ENCODE data around the gene RHOBTB3.
"Not testable (repeated sequence)": the region's sequence is repeated elsewhere in the genome, so short reads cannot be mapped to it uniquely, and the experiment has no call there.

Gene RHOBTB3, protein sequence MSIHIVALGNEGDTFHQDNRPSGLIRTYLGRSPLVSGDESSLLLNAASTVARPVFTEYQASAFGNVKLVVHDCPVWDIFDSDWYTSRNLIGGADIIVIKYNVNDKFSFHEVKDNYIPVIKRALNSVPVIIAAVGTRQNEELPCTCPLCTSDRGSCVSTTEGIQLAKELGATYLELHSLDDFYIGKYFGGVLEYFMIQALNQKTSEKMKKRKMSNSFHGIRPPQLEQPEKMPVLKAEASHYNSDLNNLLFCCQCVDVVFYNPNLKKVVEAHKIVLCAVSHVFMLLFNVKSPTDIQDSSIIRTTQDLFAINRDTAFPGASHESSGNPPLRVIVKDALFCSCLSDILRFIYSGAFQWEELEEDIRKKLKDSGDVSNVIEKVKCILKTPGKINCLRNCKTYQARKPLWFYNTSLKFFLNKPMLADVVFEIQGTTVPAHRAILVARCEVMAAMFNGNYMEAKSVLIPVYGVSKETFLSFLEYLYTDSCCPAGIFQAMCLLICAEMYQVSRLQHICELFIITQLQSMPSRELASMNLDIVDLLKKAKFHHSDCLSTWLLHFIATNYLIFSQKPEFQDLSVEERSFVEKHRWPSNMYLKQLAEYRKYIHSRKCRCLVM

DNA sequence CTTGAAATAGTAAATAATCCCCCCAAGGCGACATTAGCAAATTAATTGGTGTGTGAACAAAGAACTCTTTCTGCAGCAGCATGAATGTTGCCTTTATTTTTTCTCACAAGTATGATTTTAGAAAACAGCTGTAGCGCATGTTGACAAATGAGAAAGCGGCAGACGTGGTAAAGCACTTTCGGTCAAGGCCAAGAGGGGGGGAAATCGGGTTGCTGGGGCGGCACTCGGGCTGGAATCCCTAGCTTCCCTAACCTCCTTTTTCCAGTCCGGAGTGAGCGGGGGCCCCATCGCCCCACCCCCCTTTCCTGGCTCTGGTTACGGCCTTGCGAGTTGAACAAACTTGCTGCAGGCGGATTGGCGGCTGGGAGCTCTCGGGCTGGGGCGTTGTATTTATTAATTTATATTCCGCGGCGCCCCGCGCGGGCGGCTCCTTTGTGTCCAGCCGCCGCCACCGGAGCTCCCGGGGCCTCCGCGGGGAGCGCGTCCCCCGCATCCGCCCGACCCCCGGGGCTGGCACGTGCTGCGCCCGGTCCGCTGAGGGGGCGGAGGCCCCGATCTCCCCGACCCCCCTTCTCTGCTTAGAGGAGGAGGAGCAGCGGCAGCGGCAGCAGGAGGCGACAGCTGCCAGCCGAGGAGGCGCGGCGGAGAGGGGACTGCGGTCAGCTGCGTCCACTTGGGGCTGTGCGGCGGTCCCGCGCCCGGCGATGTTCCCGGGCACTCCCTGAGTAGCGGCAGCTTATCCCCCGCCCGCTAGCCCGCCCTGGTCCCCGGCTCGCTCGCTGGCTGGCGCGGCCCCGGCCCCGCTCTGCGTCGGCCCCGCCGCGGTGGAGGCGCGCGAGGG is at the start of gene RHOBTB3:
Gene RHOBTB3, plus strand, starts transcription at position 607 of the 841 bp plus-strand sequence. CDS start 347 bp downstream, outside the sequence.
- DNase-seq (ENCODE audit: low read depth): no peak

DNA sequence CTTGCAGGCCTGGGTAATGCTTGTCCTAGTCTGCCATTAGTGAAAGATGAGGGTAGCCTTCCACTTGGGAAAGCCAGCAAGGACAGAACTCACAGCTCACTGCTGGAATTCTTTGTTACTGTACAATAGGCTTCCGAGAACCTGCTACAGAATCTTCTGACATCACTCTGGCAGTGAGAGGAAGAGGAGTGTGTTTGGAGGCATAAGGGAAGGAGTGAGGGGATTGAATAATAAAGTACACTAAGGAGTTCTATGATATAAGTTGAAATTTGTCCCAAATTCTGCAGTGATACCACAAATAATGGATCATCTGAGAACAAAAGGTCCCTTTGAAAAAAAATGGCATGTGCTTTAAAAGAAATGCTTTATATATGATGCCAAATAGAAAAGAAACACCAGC is 48.2 kb upstream of the RHOBTB3 start, which contains the start of gene SPATA9:
Gene SPATA9, minus strand, starts transcription at position 101 of the 400 bp plus-strand sequence. CDS start 137 bp downstream, outside the sequence.
- no peak for DNase-seq (ENCODE audit: low read depth)

DNA sequence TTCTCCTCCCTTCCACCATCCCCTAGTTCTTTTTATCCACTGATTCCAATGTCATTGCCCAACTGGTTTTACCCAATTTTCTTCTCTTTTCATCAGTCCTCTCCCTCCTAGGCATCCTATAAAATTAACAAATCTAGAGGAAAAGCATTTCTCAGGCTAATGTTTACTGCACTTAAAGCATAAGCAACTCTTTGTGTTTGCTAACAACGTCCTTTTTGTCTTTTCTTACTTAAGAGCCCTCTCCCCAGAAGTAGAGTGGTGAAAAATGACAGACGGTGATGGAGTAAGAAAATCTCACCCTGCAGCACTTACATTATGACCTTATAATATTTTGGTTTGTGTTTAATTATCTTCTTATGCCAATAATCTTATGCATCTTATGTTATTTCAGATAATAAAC is 46.8 kb upstream of the RHOBTB3 start:
- DNase-seq (ENCODE audit: low read depth): no peak

DNA sequence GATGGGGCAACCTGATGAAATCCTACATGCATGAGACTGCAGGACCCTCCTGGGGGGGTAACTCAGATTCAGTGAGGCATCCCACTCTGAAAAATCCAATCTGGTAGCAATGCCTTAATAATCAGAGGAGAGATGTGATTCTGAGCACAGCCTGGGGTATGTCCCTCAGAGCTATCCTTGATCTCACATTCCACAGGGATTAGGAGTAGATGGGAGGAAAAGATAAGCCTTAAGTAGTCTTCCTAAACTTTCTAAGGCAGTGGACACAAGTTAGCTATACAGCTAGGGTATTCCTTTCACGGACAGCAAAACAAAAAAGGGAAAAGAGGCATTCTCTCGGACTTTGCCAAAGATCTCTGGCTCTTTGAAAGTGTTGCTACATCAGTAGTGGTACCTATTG is 44.5 kb upstream of the RHOBTB3 start:
- no peak for DNase-seq (ENCODE audit: low read depth)

DNA sequence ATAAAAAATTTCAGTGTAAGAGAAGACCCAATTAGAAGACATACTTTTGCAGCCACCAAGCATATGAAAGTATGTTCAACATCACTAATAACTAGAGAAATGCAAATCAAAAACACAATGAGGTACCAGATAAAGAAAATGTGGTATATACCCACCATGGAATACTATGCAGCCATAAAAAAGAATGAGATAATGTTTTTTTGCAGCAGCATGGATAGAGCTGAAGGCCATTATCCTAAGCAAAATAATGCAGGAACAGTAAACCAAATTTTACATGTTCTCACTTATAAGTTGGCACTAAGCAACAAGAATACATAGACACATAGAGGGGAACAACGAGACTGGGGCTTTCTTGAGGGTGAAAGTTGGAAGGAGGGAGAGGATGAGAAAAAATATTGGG is 41.5 kb upstream of the RHOBTB3 start:
- no peak for DNase-seq (ENCODE audit: low read depth)

DNA sequence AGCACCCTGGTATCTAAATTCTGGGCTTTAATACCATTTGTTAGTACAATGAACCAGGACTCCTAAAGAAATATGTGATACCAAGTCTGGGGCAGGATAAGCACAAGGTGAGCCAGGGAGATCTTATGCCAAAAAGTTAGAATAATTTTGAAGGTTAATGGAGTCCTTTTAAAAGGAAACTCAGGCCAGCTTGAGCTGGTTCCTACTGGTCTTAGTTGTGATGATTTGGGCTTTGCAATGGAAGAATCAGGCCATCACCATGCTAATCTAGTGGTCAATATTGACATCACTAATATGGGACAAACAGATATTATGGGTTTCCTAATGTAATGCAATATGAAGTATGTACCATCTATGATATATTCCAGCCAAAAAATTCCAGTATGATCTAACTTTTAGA is 40.8 kb upstream of the RHOBTB3 start:
- no peak for DNase-seq (ENCODE audit: low read depth)

DNA sequence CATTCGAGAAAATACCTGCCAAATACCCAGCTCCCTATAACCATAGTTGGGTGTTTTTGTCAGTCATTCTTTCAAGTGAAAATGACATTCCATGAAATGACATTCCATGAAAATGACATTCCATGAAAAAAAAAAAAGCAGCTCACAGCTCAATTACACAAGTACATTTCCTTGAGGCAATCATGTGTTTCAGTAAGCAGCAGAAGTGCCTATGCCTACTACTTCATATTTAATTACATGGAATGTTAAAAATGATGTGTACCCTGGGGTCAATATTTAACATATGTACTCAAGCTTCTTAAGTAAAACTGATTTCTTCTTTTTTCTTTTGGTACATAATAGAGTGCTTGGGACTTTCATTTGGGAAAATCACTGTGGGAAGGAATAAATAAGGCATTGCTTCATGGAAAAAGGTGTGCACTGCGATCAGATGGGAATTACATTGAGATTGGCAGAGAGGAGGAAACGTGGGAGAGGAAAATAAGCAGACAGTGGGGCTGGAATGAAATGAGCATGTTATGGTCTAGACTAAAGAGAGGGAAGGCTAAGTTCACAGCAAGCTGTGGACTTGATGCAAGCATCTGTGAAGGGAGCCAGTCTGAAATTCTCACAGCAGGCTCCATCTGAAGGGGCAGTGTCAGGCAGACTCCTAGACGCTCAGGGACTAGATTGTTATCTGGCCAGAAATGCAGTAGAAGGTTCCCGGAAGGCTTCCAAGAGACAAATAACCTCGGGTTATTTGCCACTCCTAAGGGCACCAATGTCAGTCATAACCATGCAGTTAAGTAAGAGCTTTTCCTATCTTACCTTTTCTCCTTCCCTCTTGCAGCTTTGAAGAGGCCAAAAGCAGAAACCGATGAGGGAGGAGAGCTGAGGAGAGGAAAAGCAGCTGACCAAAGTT is 33.1 kb upstream of the RHOBTB3 start:
- no peak for DNase-seq (ENCODE audit: low read depth)

DNA sequence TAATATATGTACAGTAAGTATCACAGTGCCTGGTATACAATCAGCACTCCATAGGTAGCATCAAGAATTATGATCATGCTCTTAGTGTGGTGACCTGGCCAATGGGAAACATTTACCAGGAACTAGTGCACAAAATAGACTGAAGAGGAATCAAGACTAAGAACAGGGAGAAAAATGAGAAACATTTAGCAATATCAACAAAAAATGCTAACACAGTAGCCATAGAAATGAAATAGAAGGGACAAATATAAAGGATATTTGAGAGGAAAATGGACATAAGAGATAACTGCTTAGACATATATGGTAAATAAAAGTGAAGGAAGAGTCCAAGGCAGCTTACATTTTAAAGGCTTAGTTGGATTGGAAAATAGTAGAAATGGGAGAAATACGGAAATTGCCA is 31.8 kb upstream of the RHOBTB3 start:
- no peak for DNase-seq (ENCODE audit: low read depth)

DNA sequence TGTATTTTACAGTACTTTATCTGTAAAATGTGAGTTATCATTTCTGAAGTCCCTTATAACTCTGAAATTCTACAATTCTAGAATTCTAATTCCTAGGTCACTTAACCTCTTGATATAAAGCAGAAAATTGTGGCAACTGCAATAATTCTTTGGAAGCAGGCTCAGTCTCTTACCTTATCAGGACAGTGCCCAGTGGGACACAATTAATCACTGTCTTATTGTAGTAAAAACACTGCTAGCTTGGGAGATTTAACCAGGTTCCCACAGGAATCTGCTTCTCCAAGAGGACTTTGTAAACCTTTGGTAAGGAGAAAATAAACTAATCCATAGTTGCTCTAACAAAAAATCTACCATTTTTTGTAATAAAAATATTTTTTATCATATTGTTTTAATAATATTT is 30.1 kb upstream of the RHOBTB3 start:
- DNase-seq (ENCODE audit: low read depth): no peak

DNA sequence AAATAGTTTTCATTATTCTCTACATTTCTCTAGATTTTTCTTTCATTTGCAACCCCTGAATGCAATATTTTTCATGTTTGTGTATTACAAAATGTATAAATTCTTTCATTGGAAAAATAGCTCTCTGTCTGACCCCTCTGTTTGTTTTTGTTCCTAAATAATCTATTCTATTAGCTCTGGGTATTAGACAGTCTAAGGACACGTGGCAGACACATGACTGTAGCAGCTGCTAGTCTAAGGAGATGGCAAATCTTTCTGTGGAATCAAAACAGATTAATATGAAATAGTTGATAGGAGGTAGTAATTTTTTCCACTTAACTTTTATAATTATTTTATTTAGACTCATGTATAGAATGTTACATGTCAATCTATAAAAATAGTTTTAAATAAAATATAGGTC is 27.0 kb upstream of the RHOBTB3 start:
- no peak for DNase-seq (ENCODE audit: low read depth)

DNA sequence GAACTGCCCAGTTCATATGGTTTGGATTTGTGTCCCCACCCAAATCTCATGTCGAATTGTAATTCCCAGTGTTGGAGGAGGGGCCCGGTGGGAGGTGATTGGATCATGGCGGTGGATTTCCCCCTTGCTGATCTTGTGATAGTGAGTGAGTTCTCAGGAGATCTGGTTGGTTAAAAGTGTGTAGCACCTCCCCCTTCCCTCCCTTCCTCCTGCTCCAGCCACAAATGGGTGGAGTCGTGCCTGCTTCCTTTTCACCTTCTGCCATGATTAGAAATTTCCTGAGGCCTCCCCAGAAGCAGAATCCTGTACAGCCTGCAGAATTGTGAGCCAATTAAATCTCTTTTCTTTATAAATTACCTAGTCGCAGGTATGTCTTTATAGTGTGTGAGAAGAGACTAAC is 24.9 kb upstream of the RHOBTB3 start:
- DNase-seq (ENCODE audit: low read depth): not testable (repeated sequence)

DNA sequence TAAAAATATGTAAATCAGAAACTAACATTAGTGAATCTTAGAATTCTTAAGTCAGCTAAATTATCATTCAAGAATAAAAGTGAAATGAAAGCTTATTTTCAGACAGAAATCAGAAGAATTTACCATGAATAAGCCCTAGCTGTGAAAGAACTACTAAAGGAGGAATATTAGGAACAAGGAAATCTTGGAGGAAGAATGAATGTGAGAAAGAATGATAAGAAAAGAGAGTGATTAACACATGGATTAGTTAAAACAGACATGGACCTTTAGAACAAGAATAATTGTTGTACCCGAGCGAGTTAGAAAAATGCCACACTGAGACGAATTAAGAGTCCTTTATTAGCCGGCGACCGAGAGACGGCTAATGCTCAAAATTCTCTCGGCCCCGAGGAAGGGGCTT is 24.1 kb upstream of the RHOBTB3 start:
- no peak for DNase-seq (ENCODE audit: low read depth)

DNA sequence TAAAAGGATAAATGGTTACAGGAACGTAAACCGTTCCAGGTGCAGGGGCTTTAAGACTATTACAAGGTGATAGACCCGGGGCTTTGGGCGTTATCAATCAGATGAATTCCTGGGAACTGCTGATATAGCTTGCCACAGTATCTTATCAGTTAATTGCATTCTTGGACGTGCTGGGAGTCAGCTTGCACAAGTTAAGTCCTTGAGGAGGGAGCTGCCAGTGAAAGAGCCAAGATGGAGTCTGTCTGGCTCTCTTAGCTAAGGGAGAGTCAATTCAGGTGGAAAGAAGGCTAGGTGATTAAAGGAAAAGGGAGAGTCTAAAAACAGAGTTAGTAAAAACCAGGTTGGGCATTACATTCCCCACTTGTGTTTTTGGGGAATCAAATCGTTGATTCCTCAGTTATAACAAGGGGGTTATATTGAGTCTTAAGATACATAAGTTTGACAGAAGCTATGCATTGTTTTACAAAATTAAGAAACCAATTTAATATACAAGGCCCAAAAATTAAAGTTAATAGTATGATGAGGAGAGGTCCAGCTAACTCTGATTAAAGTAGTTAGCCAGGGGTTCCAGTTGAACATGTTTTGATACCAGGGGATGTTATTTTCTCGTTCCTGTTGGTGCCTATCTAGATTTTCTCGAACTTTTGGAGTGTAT is 23.5 kb upstream of the RHOBTB3 start:
- not testable (repeated sequence) for DNase-seq (ENCODE audit: low read depth)

DNA sequence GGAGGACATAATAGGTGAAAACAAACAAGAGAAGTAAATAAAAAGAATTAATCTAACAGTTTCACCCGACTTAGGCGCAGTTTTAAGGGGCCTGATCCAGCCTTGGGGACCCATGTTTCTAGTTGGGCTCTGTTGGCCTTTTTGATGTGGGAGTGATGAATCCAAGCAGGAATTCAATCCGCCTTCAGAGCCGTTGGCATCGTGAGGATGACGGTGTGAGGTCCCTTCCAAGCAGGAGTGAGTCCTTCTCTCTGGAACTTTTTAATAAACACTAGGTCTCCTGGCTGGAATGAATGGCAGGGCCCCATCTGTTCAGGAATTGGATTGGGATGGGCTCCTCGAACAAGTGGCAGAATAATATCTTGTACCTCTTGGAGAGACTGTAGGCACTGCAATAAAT is 22.3 kb upstream of the RHOBTB3 start:
- DNase-seq (ENCODE audit: low read depth): no peak

DNA sequence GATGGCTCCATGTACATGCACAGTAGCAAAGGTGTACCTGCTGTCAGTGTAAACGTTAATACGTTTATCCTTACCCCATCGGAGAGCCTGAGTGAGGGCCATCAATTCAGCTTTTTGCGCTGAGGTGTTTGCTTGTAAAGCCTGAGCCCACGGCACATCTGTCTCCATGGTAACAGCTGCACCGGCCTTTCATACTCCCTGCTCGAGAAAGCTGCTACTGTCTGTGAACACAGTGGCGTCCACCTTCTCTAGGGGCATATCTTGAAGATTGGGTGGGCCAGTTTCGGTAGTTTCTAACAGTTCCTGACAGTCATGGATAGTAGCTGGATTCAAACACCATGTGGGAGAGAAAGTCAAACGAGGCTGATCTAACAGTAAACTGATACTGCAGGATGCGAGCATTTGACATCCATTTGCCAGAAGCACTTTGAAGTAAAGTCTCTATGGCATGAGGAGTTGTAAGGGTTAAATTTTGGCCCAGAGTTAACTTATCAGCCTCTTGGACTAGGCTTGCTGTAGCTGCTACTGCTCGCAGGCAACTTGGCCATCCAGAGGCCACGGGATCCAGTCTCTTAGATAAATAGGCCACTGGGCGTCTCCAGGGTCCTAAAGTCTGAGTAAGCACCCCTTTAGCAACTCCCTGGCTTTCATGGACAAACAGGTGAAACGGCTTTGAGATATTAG is 21.0 kb upstream of the RHOBTB3 start:
- DNase-seq (ENCODE audit: low read depth): no peak

DNA sequence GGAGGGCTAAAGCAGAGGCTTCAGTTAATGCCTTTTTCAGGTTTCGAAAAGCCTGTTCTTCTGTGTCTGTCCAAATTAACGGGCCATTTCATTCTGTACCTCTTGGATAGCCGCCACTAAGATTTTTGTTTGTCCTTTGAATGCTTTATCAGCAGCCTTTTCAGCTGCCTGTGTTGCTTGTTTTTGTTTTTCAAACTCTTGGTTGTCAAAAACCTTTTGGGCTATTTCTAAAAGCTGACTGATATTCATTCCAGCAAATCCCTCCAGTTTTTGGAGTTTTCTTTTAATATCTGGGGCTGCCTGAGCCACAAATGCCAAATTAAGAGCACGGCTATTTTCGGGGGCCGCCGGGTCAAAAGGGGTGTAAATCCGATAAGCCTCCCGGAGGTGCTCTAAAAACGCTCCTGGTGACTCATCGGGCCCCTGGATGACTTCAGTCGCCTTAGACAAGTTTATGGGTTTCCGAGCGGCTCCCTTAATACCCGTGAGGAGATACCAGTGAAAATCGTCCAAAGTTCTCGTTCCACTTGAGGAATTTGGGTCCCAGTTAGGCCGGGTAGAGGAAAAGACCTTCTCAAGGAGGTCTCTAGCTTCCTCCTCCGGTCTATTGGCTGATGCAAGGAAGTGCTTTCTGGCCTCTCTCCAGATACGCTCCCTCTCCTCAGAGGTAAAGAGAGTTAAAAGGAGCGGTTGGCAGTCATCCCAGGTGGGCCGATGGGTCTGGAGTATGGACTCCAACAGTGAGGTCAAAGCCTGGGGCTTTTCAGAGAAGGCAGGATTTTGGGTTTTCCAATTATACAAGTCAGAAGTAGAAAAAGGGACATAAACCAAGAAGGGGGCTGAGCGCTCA is 20.3 kb upstream of the RHOBTB3 start:
- DNase-seq (ENCODE audit: low read depth): not testable (repeated sequence)

DNA sequence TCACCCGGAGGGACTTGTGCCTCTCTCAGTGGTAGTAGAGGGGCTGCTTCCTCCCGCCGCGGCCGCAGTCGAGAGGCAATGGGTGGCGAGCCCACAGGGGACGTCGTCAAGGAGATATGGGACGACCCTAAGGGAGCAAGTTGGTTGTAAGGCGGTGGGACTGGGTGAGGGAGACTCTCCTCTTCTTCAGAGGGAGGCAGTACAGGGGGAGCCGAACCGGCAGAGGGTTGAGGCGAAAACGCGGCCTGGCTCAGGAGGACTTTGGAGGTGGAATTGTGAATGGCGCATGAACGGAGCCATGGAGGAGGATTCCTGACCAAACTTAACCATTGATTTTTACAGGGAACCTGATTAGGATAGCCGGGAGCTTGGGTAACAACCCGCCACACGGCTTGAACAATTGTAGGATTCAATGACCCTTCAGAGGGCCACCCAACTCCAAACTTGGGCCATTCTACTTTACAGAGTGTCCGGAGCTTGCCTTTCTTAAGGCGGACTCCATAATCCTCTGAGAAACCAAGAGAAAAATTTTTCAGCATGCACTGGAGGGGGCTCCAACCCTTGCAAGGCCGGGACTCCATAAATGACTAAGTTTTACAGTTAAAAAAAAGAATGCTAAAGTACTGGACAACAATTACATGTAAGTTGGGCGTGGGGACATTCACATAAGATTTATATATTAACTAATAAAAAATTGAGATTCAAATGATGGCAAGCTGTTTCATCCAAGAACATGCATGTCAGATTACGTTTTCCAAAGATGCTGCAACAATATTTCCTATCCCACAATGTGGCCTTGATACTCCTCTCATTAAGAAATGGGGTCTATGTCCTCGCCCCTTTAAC is 19.4 kb upstream of the RHOBTB3 start:
- no peak for DNase-seq (ENCODE audit: low read depth)

DNA sequence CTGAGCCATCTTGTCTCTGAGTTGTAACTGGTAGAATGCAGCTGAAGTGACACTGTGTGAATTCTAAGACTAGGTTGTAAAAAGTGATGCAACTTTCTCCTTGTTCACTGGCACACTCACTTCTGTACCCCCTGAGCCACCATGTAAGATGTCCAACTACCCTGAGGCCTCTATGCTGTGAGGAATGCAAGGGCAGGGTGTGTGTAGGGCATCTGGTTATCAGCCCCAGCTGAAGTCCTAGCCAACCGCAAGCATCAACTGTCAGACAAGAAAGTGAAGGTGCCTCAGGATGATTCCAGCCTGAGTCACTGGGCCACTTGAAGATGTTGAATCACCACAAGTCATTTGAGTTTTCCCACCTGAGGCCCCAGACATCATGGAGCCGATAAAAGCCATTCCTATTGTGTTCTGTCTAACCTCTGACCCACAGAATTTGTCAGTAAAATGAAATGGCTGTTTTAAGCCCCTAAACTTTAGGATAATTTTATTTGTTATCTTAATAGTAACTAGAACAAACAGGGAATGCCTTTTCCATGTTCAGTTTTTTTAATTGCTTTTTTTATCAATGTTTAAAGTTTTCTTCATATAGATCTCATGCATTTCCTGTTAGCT is 18.7 kb upstream of the RHOBTB3 start:
- DNase-seq (ENCODE audit: low read depth): no peak

All from stimulated activated CD8-positive, alpha-beta memory T cell treated with anti-CD3 and anti-CD28 coated beads, Interleukin-7, amount 100 ng/mL, for 24 hours (primary cell).